GM18870 (cell line): ENCODE results near the gene DNAJC2.
A peak's percentile ranks its signal among the peaks of the same experiment; 100 is the strongest.

Experiments
- ATAC-seq: cut with Tn5 transposase; IDR thresholded peaks from one replicate; pipeline ENCODE4 v1.9.1; 2021; ENCODE audit warnings: moderate library complexity; ENCODE audit not compliant: unreplicated experiment

DNAJC2 gene

GRCh38 chr7:103344453-103345149 lies at the start of gene DNAJC2:
Gene DNAJC2, minus strand, starts transcription at chr7:103344767. Its CDS starts 145 bp downstream, at chr7:103344622.
- peak; percentile 74 for ATAC-seq

DNA sequence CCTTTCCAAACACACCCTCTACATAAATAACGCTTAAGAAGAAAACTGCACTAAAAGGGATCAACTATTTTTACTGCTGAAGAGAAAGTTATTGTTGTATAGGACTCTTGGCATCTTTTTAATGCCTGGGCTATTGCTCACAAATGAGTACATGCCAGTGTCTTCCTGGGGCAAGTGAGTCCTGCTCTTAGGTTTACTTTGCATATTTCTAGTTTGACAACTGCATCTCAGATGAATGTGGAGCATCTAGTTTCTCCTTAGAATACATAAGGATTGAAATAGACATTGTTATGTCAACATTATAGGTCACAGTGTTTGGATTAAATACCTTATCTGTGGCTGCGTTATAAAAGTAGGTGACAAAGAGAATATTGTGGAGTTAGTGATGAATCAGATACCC lies 47.4 kb upstream of the DNAJC2 start:
- no peak for ATAC-seq

DNA sequence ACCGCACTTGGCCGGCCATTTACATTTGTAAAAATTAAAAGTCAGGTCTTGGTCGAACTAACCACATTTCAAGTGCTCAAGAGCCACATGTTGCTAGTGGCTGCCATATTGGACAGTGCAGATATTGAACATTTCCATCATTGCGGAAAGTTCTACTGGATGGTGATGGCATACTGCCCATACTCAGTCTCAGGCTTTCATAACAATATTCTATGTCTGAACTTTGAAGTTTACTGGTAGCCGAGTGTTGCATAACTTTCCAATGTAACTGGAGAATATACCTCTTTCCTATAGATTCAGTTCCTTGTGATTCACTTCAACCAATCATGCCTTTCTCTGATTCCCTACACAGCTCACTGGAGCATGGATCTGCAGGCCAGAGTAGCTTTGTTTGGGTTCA lies 46.6 kb upstream of the DNAJC2 start:
- ATAC-seq: no peak

DNA sequence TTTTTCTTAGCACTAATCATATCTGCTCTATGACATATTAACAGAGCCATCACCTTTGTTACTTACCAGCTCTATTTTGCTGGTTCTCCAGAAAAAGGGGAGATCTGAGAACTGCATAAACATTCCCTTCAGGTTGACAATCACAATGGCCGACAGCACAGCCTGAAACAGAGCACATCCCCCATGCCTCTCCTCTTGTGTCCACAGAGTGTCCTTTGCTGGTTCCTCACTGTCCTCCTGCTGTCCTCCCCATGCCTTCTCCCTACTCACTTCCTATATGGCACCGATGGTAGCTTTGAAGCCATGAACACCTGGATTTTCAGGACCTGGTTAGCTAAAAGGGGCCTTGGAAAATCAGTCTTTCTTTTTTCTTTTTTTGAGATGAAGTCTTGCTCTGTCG lies 44.7 kb upstream of the DNAJC2 start:
- ATAC-seq: no peak

- no peak for ATAC-seq
Measured at GRCh38 chr7:103388469-103389140, 44.0 kb upstream of the DNAJC2 start.

- no peak for ATAC-seq
Measured at GRCh38 chr7:103387242-103387641, 42.7 kb upstream of the DNAJC2 start.

GRCh38 chr7:103382032-103382402 lies 37.5 kb upstream of the DNAJC2 start:
- no peak for ATAC-seq

DNA sequence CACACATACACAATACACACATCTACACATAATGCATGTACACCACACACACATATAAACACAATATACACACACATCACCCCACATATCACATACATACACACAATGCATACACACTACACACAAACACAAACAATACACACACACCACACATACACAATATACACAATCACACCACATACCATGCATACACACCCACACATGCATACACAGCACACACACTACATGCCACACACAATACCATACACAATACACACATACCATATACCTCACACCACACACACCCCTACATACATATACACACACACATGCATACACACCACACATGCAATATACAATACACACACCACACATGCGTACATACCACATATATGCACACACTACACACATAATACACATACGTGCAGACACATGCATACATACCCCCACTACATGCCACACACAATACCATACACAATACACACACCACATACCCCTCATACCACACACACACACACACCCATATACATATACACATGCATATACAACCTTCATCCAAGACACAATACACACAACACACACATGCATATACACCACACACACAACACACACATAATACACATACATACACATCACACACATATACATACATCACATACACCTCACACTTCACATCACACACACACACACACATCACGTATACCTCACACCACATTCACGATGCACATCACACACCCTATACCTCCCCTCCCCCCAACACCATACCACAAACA lies 36.9 kb upstream of the DNAJC2 start:
- ATAC-seq: no peak

- ATAC-seq: no peak
Measured at GRCh38 chr7:103380395-103381191, 36.0 kb upstream of the DNAJC2 start.

- no peak for ATAC-seq
Measured at GRCh38 chr7:103379270-103379975, 34.9 kb upstream of the DNAJC2 start.

GRCh38 chr7:103373866-103374643 lies 29.5 kb upstream of the DNAJC2 start:
- ATAC-seq: no peak

- ATAC-seq: no peak
Measured at GRCh38 chr7:103369432-103369831, 24.9 kb upstream of the DNAJC2 start.

DNA sequence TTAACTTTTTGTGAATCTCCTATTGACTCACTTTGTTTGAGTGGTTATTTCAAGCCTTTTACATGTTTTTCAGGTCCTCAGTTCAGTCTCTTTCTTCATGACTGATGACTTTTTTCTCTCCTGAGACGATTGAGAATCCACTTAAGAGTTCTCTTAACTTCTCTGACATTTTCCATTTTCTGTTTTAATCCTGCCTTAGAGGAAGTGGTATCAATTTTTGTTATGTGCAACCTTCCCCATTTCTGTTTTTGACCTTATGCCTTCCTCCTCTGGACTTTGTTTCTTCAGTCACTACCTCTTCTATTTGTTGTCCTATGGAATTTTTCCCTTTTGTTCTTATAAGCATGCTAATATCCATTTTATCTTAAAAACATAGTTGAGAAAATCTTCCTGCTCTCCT lies 5.2 kb upstream of the DNAJC2 start:
- ATAC-seq: no peak

GRCh38 chr7:103348959-103349358 lies 4.4 kb upstream of the DNAJC2 start:
- ATAC-seq: no peak

GRCh38 chr7:103348452-103348851 lies 3.9 kb upstream of the DNAJC2 start:
- ATAC-seq: no peak

DNA sequence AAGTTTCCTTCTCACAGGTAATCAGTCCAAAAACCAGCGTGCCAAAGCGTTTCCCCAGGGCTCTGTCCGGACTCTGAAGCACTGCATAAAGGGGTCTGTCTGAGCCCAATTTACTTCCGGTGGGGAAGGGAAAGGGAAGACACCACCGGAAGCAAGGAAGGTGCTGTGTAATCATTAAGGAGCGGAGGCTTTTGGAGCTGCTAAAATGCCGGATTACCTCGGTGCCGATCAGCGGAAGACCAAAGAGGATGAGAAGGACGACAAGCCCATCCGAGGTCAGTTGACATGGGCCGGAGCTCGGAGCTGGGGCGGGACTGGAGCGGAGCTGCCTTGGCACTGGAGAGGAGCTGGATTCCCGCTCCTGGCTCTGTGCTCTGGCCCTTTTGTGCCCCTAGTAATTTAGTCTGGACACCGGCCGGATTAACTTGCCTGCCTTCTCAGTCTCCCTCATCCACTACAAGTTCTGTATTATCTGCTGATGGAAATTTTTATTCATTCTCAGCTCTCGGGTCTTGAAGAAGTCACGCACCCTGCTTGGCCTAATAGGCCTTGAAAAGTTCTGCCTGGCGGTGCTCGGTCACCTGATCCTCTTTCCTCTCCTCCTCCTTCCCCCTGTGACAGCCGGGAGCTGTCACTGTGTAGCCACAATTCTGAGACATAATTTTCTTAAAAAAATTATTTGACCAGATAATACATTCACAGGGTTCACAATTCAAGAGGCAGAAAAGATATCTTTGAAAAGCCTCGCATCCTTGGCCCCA lies 3.1 kb upstream of the DNAJC2 start, which contains the start of gene PSMC2:
TSS of gene PSMC2 (plus strand) at position 137 of the 761 bp plus-strand sequence. CDS start at position 206, 69 bp downstream.
- peak; percentile 65 for ATAC-seq

GRCh38 chr7:103346396-103346795 lies 1.8 kb upstream of the DNAJC2 start:
- ATAC-seq: no peak

DNA sequence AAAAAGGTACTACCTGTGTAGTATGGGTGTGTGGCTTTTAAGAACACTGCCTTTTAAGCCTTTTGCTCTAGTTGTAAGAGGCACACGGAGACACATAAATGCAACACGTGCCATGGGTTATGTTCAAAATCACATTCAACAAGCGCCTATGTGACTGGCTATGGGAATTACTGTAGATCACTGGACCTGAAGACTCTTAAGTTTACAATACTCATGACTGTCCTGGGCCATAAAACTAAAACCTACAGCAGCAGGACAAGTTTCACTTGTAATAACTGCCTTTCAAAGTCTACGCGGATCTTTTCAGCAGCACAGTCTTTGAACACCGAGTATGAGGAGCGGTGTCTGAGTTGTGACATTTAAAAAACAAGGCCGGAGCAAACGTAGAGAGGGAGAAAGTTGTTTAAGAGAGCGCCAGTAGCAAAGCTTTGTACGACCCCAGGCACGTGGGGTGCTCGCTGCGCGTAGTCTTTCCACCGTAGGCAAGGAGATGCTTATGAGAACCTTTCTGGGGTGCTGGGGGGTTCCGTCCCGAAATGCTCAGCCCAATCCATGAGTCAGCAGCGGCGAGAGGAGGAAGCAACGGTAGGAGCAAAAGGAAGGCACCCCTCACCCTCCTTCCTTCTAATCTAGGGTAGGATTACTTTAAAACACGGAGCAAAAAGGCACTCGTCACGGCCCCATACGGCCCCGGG lies 662 bp downstream of the DNAJC2 start:
- ATAC-seq: peak; percentile 1
